Calu3 (cell line): Measurements from ENCODE around the gene CDH13. TPM values are rescaled to one million over a fixed set of nuclear protein-coding genes. Genes with fewer than 3 reads are reported as not detected.

Source experiments
- BruUV-seq: library from RNA; stranded (reverse); fragments of 400-500 nt; replicated peaks from 2 replicates; lab custom pipeline; 2021; lab: Mats Ljungman, UMichigan
- CTCF ChIA-PET: fragments of 300-600 bp; sonication (Branson Sonifier 250); formaldehyde crosslinking; loops from one replicate; lab custom pipeline; 2022; ENCODE audit warnings: antibody characterized with exemption; lab: Charles Lee
- DNase-seq: peaks from one replicate; pipeline ENCODE4 v3.0.0; 2022
- H3K27ac Mint-ChIP-seq: one replicate; pipeline ENCODE4 v1.8.0; 2022; ENCODE audit warnings: mixed read lengths; ENCODE audit not compliant: unreplicated experiment
- H3K27me3 Mint-ChIP-seq: one replicate; pipeline ENCODE4 v1.8.0; 2022; ENCODE audit warnings: mixed read lengths; ENCODE audit not compliant: unreplicated experiment
- H3K36me3 Mint-ChIP-seq: one replicate; pipeline ENCODE4 v1.8.0; 2022; ENCODE audit warnings: mild to moderate bottlenecking, moderate library complexity, mixed read lengths; ENCODE audit not compliant: insufficient read depth, unreplicated experiment
- H3K4me1 Mint-ChIP-seq: one replicate; pipeline ENCODE4 v1.8.0; 2022; ENCODE audit warnings: mild to moderate bottlenecking, low read depth, mixed read lengths; ENCODE audit not compliant: unreplicated experiment
- H3K4me3 Mint-ChIP-seq: one replicate; pipeline ENCODE4 v1.8.0; 2022; ENCODE audit warnings: mild to moderate bottlenecking, low read depth, moderate library complexity, mixed read lengths; ENCODE audit not compliant: unreplicated experiment
- H3K9me3 Mint-ChIP-seq: one replicate; pipeline ENCODE4 v1.8.0; 2022; ENCODE audit warnings: low read depth, mixed read lengths; ENCODE audit not compliant: unreplicated experiment
- intact Hi-C: fragments of 100-400 bp; cut with micrococcal nuclease; formaldehyde crosslinking; loops from one replicate; pipeline ENCODE4 v1.10.0; 2022; ENCODE audit not compliant: unreplicated experiment
- total RNA-seq: library from RNA; stranded (reverse); gene quantifications from 2 replicates; pipeline ENCODE4 v1.2.3, GENCODE V29; 2022
- TF ChIP-seq, protein P1 (sequence below): fragments of 200-600 bp; IDR thresholded peaks from one replicate; pipeline ENCODE4 v1.8.0; 2022; ENCODE audit warnings: antibody characterized with exemption; ENCODE audit not compliant: unreplicated experiment

The CDH13 gene
- total RNA-seq, 1 experiment from 2014 or later, result not detected

DNA sequence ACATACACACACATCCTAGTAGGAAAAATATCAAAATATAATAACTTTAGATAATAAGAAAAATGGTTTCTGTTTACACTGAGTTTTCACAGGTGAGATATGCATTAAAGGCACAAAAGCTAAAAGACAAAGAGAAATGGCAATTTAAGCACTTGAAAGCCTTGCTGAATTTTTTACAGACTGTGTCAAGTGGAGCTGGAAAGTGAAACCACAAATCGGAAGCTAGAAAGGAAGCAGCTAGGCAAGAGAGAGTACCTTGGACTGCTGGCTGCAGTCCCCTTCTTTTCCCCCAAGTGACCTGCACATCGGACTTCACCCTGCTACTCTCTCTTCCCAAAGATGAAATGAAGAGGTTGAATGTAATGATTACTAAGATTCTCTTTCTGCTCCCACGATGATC lies 135.1 kb downstream of the CDH13 start:
- no peaks in the 10 kb centered on the region for H3K4me1 Mint-ChIP-seq
- no peak overlapping the region for H3K4me3 Mint-ChIP-seq
- TF ChIP-seq, protein P1, sequence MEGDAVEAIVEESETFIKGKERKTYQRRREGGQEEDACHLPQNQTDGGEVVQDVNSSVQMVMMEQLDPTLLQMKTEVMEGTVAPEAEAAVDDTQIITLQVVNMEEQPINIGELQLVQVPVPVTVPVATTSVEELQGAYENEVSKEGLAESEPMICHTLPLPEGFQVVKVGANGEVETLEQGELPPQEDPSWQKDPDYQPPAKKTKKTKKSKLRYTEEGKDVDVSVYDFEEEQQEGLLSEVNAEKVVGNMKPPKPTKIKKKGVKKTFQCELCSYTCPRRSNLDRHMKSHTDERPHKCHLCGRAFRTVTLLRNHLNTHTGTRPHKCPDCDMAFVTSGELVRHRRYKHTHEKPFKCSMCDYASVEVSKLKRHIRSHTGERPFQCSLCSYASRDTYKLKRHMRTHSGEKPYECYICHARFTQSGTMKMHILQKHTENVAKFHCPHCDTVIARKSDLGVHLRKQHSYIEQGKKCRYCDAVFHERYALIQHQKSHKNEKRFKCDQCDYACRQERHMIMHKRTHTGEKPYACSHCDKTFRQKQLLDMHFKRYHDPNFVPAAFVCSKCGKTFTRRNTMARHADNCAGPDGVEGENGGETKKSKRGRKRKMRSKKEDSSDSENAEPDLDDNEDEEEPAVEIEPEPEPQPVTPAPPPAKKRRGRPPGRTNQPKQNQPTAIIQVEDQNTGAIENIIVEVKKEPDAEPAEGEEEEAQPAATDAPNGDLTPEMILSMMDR, result no peak
- no peaks in the 10 kb centered on the region for H3K36me3 Mint-ChIP-seq
- no peak overlapping the region for H3K27ac Mint-ChIP-seq
- peaks cover 13% of the 10 kb centered on the region for H3K9me3 Mint-ChIP-seq
- CTCF ChIA-PET, result no interaction called here
- no TSS peak for BruUV-seq
- intact Hi-C loops, result no loop called here
- no peaks in the 10 kb centered on the region for H3K27me3 Mint-ChIP-seq
- no peak for DNase-seq

DNA sequence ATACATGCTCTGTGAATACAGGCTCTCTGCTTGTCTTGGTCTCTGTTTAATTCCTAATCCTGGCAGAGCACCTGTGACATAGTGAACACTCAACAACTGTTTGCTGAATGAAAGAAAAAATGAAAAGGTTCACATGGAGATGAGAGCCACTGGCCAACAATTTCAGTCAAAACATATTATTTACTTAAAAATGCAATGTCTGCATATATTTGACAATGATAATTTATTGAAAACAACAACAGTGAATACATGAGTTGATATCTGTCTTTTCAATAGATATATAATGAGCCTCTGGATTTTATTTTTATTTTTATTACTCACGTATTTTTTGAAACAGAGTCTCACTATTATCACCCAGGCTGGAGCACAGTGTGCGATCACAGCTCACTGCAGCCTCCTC lies 136.6 kb downstream of the CDH13 start:
- H3K27ac Mint-ChIP-seq, result no peak overlapping the region
- no TSS peak for BruUV-seq
- no peaks in the 10 kb centered on the region for H3K36me3 Mint-ChIP-seq
- peaks cover 15% of the 10 kb centered on the region for H3K9me3 Mint-ChIP-seq
- H3K27me3 Mint-ChIP-seq, result no peaks in the 10 kb centered on the region
- CTCF ChIA-PET, result no interaction called here
- TF ChIP-seq, protein P1, result no peak
- H3K4me3 Mint-ChIP-seq, result no peak overlapping the region
- intact Hi-C loops, result no loop called here
- no peak for DNase-seq
- H3K4me1 Mint-ChIP-seq, result no peaks in the 10 kb centered on the region

DNA sequence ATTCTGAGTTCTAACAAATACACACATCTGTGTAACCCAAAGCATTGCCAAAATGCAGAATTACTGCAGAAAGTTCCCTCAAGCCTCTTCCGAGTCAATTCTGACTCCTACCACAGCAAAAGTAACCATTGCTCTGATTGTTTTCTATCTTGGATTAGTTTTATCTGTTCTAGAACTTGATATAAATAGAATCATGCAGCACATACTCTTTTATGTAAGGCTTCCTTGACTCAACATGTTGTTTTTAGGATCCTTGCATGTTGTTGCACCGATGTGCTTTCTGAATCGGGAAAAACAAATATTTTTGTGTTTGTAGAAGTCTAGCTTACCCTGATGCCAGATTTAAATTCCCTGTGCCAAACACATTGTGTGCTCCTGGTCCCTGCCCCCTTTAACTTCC lies 140.4 kb downstream of the CDH13 start:
- no peaks in the 10 kb centered on the region for H3K27me3 Mint-ChIP-seq
- DNase-seq, result no peak
- H3K4me1 Mint-ChIP-seq, result no peaks in the 10 kb centered on the region
- CTCF ChIA-PET, result no interaction called here
- no peaks in the 10 kb centered on the region for H3K36me3 Mint-ChIP-seq
- BruUV-seq, result no TSS peak
- H3K4me3 Mint-ChIP-seq, result no peak overlapping the region
- TF ChIP-seq, protein P1, result no peak
- intact Hi-C loops, result no loop called here
- no peak overlapping the region for H3K27ac Mint-ChIP-seq
- peaks cover 5% of the 10 kb centered on the region for H3K9me3 Mint-ChIP-seq

DNA sequence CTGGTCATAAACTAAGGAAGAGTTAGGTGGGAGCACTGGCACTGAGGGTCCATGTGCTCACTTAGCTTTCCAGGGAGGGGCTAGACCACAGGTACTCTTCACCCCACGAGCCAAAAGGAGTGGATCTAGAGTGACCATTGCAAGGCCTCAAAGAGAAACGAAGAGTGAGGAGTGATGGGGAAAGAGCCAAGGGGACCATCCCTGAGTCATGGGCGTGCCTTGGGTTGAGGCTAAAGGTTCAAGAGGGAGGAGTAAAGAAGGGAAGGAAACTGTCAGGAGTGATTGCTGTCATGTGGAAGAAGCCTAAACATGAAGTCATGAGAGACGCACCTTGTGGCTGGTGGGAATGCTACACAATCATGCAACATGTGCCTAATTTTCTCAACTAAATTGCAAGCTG lies 141.0 kb downstream of the CDH13 start:
- Mint-ChIP-seq H3K27ac (no peak overlapping the region), H3K9me3 (peaks cover 5% of the 10 kb centered on the region), H3K4me3 (no peak overlapping the region), H3K27me3 (no peaks in the 10 kb centered on the region), H3K36me3 (no peaks in the 10 kb centered on the region), H3K4me1 (no peaks in the 10 kb centered on the region)
- no peak for DNase-seq
- TF ChIP-seq, protein P1, result no peak
- intact Hi-C loops, result no loop called here
- BruUV-seq, result no TSS peak
- CTCF ChIA-PET, result no interaction called here
